Endodermal cell (in vitro differentiated cells): ENCODE data around the gene CAPN2. TPM values are rescaled to one million over a fixed set of nuclear protein-coding genes. Genes with fewer than 3 reads are reported as not detected.

ENCODE experiments used
- DNase-seq: peaks from one replicate; pipeline ENCODE4 v3.0.0-alpha.2; 2017
- H3K27ac ChIP-seq: 2 replicates; pipeline ENCODE4 v1.5.1; 2013; ENCODE audit warnings: mild to moderate bottlenecking, low read depth, low read length, moderate library complexity
- H3K27me3 ChIP-seq: 2 replicates; pipeline ENCODE4 v1.6.1; 2013; ENCODE audit warnings: mild to moderate bottlenecking, low read length, moderate library complexity; ENCODE audit not compliant: insufficient read depth, control insufficient read depth, poor library complexity, severe bottlenecking
- H3K36me3 ChIP-seq: 2 replicates; pipeline ENCODE4 v1.7.0; 2013; ENCODE audit warnings: mild to moderate bottlenecking, low read length, moderate library complexity; ENCODE audit not compliant: control insufficient read depth, insufficient read depth
- H3K4me1 ChIP-seq: one replicate; pipeline ENCODE4 v1.7.0; 2013; ENCODE audit warnings: low read length; ENCODE audit not compliant: control insufficient read depth, insufficient read depth
- H3K4me3 ChIP-seq: 2 replicates; pipeline ENCODE4 v1.5.1; 2013; ENCODE audit warnings: mild to moderate bottlenecking, low read length, moderate library complexity
- H3K9ac ChIP-seq: 2 replicates; pipeline ENCODE4 v1.6.1; 2013; ENCODE audit warnings: mild to moderate bottlenecking, low read length, moderate library complexity; ENCODE audit not compliant: poor library complexity, severe bottlenecking; ENCODE audit errors: extremely low read depth
- H3K9me3 ChIP-seq: 2 replicates; pipeline ENCODE4 v1.6.1; 2013; ENCODE audit warnings: mild to moderate bottlenecking, low read length, moderate library complexity; ENCODE audit not compliant: control insufficient read depth
- H3K27ac Mint-ChIP-seq: 2 replicates; pipeline ENCODE4 v1.8.0; 2020; ENCODE audit warnings: mixed read lengths
- H3K27me3 Mint-ChIP-seq: 2 replicates; pipeline ENCODE4 v1.8.0; 2021; ENCODE audit warnings: mild to moderate bottlenecking, mixed read lengths; ENCODE audit not compliant: insufficient read depth
- H3K36me3 Mint-ChIP-seq: 2 replicates; pipeline ENCODE4 v1.8.0; 2020; ENCODE audit warnings: low read depth, mixed read lengths
- H3K4me1 Mint-ChIP-seq: 2 replicates; pipeline ENCODE4 v1.8.0; 2020; ENCODE audit warnings: mixed read lengths
- H3K4me3 Mint-ChIP-seq: 2 replicates; pipeline ENCODE4 v1.8.0; 2020; ENCODE audit warnings: mild to moderate bottlenecking, moderate library complexity, mixed read lengths
- H3K9me3 Mint-ChIP-seq: 2 replicates; pipeline ENCODE4 v1.8.0; 2020; ENCODE audit warnings: mild to moderate bottlenecking, mixed read lengths
- CTCF ChIP-seq: fragments of 200-600 bp; sonication (generic); conservative IDR thresholded peaks from 2 replicates; pipeline ENCODE4 v1.5.0; 2021; ENCODE audit warnings: antibody characterized with exemption, mild to moderate bottlenecking
- WGBS, 2 experiments: methylation state at CpG; one replicate each; pipeline versions ENCODE4 v1.1.5 to v1.1.7; 2013; ENCODE audit warnings: missing lambda C conversion rate in 2 of 2, mixed read lengths in 1 of 2; ENCODE audit not compliant: insufficient coverage in 1 of 2, insufficient read length in 1 of 2; 5-methylcytosine and 5-hydroxymethylcytosine counted together
- total RNA-seq, 2 donors: library from RNA; stranded (reverse); fragmentation: NEBNext Ultra II Directional in 1 of 2; extraction: Animal tissue kit (Norgen Biotek cat#: 25700) in 1 of 2; gene quantifications; 2 replicates in 1 of 2; 3 replicates in 1 of 2; pipeline ENCODE4 v1.2.1, GENCODE V29; 2021

The CAPN2 gene
- total RNA-seq, 2 donors from 2014 or later, result 49.2 to 49.7 TPM

DNA sequence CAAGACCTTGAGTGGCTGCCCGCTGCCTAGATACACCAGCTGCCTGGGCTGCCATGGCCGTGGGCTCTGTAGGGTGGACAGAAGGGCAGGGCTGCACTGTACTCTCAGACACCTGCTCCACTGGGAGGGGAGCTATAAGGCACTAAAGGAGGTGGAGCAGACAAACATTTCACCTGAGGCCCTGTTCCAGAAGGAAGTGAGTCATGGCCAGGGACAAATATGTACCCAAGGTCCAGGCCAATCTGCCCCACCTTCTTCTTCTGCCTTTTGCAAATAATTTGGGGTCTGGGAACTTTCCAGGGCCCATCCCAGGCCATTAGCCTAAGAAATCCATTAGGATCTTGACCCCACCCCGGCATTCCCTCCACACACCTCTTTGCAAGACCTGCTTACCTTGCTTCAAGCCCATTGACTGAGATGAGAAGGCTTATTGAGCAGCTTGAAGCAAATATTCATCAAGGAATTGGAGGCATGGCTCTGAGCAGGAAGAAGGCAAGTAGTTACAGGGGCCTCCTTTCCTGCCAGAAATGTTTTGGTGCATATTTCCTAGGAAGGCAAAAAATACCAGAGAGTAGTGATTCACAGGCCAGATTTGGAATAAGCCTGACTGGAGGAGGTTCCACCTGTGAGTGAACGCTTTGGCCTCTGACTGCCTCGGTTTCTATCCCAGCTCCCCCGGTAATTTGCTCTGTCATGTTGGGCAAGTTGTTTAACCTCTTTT, 46.6 kb upstream of the CAPN2 start, which contains the start of gene CAPN8:
Gene CAPN8 (minus strand): TSS at position 110 of the 721 bp plus-strand sequence. CDS start 55 bp downstream, at position 55.
- no peaks in the 10 kb centered on the region for H3K4me1 ChIP-seq
- Mint-ChIP-seq H3K4me1 (peaks cover 2% of the 10 kb centered on the region), H3K4me3 (no peak within 1 kb of the TSS), H3K27me3 (peaks cover 2% of the 10 kb centered on the region), H3K27ac (no peak within 1 kb of the TSS), H3K36me3 (no peaks in the 10 kb centered on the region), H3K9me3 (no peaks in the 10 kb centered on the region)
- no peak for DNase-seq
- H3K9me3 ChIP-seq, result no peaks in the 10 kb centered on the region
- H3K27ac ChIP-seq, result no peak within 1 kb of the TSS
- no peaks in the 10 kb centered on the region for H3K27me3 ChIP-seq
- no peak for TF ChIP-seq CTCF
- no peaks in the 10 kb centered on the region for H3K36me3 ChIP-seq
- 79 to 95% methylated on average over 4 to 6 of the region's 6 CpGs for WGBS, 2 experiments
- no peak within 1 kb of the TSS for H3K9ac ChIP-seq
- H3K4me3 ChIP-seq, result no peak within 1 kb of the TSS

DNA sequence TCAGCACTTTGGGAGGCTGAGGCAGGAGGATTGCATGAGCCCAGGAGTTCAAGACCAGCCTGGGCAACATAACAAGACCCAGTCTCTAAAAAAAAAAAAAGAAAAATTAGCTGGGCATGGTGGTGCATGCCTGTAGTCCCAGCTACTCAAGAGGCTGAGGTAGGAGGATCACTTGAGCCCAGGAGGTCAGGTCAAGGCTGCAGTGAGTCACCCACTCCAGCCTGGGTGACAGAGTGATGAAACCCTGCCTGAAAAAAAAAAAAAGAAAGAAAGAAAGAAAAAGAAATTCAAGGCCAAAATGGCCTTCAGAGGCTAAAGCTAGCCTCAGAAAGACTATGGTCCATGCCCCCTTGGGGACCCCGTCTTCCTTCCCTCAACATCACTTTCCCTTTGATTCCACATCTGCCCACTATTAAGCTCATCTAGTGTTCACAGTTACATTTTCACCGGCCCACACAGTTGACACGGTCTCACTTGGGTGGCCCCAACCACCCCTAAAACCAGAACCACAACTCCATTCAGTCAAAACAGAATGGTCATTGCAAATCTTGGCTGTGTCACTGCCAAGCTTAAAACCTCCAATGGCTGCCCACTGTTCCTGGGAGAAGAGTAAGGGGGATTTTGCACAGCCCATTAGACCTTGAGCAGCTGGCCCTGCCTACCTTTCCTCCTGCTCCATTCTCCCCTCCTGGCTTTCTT, 44.7 kb upstream of the CAPN2 start:
- no peaks in the 10 kb centered on the region for H3K9me3 ChIP-seq
- 92 to 100% methylated on average over 1 to 3 of the region's 3 CpGs for WGBS, 2 experiments
- H3K27ac Mint-ChIP-seq, result no peak overlapping the region
- no peak for DNase-seq
- H3K27ac ChIP-seq, result no peak overlapping the region
- H3K4me1 Mint-ChIP-seq, result peaks cover 3% of the 10 kb centered on the region
- no peaks in the 10 kb centered on the region for H3K36me3 ChIP-seq
- no peaks in the 10 kb centered on the region for H3K27me3 Mint-ChIP-seq
- no peak overlapping the region for H3K9ac ChIP-seq
- H3K36me3 Mint-ChIP-seq, result no peaks in the 10 kb centered on the region
- H3K4me3 ChIP-seq, result no peak overlapping the region
- H3K4me1 ChIP-seq, result no peaks in the 10 kb centered on the region
- TF ChIP-seq CTCF, result no peak
- no peaks in the 10 kb centered on the region for H3K9me3 Mint-ChIP-seq
- H3K4me3 Mint-ChIP-seq, result no peak overlapping the region
- no peaks in the 10 kb centered on the region for H3K27me3 ChIP-seq

GRCh38 chr1:223669003-223669795, 43.1 kb upstream of the CAPN2 start:
- Histone ChIP-seq H3K9me3 (peaks cover 10% of the 10 kb centered on the region), H3K27me3 (no peaks in the 10 kb centered on the region), H3K4me1 (no peaks in the 10 kb centered on the region), H3K4me3 (no peak overlapping the region), H3K36me3 (no peaks in the 10 kb centered on the region), H3K9ac (no peak overlapping the region), H3K27ac (no peak overlapping the region)
- H3K4me3 Mint-ChIP-seq, result no peak overlapping the region
- no peak overlapping the region for H3K27ac Mint-ChIP-seq
- TF ChIP-seq CTCF, result no peak
- peaks cover 3% of the 10 kb centered on the region for H3K4me1 Mint-ChIP-seq
- H3K27me3 Mint-ChIP-seq, result no peaks in the 10 kb centered on the region
- no peaks in the 10 kb centered on the region for H3K36me3 Mint-ChIP-seq
- whole genome bisulfite sequencing, 2 experiments, result 75 to 77% methylated on average over 6 of the region's 6 CpGs
- H3K9me3 Mint-ChIP-seq, result peaks cover 14% of the 10 kb centered on the region
- no peak for DNase-seq
